Stimulated activated naive B cell treated with anti-CD40 and anti-IgM and Interleukin-4, amounts not matched to agents 10 μg/mL and 1 μg/mL and 100 μg/mL, for 72 hours (primary cell): ENCODE data around the gene EDEM1.

ENCODE experiments used
- ATAC-seq, 2 donors: fragments of 150-1000 bp; cut with Tn5 transposase; replicated peaks; 2 replicates each; pipeline ENCODE4 v1.10.0; 2021; ENCODE audit warnings: moderate library complexity in 1 of 2
- DNase-seq: peaks from one replicate; pipeline ENCODE4 v3.0.0; 2021
- H3K27ac Mint-ChIP-seq: one replicate; pipeline ENCODE4 v1.8.0; 2022; ENCODE audit warnings: mild to moderate bottlenecking, mixed read lengths
- H3K27me3 Mint-ChIP-seq, 2 donors: one replicate each; pipeline ENCODE4 v1.8.0; 2022; ENCODE audit warnings: mixed read lengths in 2 of 2
- H3K36me3 Mint-ChIP-seq, 2 donors: one replicate each; pipeline ENCODE4 v1.8.0; 2022; ENCODE audit warnings: mixed read lengths in 2 of 2, mild to moderate bottlenecking in 1 of 2
- H3K4me1 Mint-ChIP-seq, 2 donors: one replicate each; pipeline ENCODE4 v1.8.0; 2022; ENCODE audit warnings: mixed read lengths in 2 of 2, mild to moderate bottlenecking in 1 of 2
- H3K4me3 Mint-ChIP-seq, 2 donors: one replicate each; pipeline ENCODE4 v1.8.0; 2022; ENCODE audit warnings: mild to moderate bottlenecking in 2 of 2, mixed read lengths in 2 of 2, moderate library complexity in 1 of 2
- H3K9me3 Mint-ChIP-seq, 2 donors: one replicate each; pipeline ENCODE4 v1.8.0; 2022; ENCODE audit warnings: mixed read lengths in 2 of 2, mild to moderate bottlenecking in 1 of 2

Gene EDEM1

DNA sequence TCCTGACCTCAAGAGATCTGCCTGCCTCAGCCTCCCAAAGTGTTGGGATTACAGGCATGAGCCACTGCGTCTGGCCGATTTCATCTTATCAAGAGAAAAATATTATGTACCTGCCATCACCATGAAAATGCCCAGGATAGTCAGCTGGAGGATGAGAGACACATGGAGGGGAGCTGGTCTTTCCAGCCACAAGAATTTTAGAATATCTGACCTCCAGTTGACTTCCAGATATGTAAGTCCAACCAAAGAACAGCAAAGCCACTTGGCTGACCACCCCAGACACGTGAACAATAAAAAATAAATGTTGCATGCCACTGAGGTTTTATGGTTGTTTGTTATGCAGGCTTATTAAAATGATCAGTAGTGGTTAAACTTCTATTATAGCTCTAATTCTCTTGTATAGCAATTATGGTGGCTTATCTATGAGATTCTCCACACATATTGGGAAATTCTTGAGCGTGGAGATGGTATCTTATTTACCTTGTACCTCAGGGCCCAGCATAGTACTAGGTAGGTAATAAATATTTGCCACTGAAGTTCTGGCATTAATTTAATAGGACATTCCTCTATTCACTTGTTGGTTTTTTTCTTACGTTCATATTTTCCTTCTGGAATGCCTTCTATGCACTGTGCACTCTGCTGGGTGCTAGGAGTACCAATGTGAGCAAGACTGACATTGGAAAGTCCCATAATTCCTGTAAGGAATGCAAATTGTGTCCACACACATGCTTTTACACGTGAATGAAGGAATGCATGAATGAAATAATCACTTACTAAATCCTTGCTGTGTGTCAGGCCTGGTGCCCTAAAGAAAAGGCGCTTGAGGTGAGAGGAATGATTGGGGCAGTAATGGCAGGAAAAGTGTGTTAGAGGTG, 77.6 kb downstream of the EDEM1 start:
- no peak overlapping the region for H3K4me3 Mint-ChIP-seq
- no peak for DNase-seq
- ATAC-seq = no peak

DNA sequence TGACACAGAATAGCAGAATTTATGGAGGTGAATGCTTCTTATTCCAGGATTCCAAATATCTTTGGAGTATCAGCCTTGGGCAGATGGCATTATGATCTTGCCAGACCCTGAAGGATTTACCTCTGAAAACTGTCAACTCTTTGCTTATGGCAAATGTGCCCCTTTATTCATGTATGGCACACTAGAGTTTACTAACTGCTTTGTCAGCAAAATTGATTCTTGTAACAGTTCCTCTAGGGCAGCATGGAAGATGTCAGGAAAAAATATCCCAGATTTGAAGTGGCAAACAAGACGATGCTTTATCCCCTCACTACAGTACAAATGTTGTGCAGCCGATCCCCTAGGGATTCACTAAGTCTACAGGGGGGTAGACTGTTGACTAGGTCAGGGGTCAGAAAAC, 79.7 kb downstream of the EDEM1 start:
- Mint-ChIP-seq H3K27ac (no peak overlapping the region), H3K36me3 (peaks cover 5 to 15% of the 10 kb centered on the region in 2 donors), H3K4me3 (no peak overlapping the region), H3K27me3 (no peaks in the 10 kb centered on the region), H3K4me1 (peaks cover 2 to 8% of the 10 kb centered on the region in 2 donors), H3K9me3 (peaks cover 0 to 2% of the 10 kb centered on the region in 2 donors)
- DNase-seq (no peak), ATAC-seq (no peak)

More for the DNA sequence above, 77.6 kb downstream of the EDEM1 start:
- Mint-ChIP-seq H3K9me3 (peaks cover 0 to 5% of the 10 kb centered on the region in 2 donors), H3K27ac (no peak overlapping the region), H3K4me1 (peaks cover 14 to 26% of the 10 kb centered on the region in 2 donors), H3K27me3 (no peaks in the 10 kb centered on the region), H3K36me3 (peaks cover 10 to 19% of the 10 kb centered on the region in 2 donors)

DNA sequence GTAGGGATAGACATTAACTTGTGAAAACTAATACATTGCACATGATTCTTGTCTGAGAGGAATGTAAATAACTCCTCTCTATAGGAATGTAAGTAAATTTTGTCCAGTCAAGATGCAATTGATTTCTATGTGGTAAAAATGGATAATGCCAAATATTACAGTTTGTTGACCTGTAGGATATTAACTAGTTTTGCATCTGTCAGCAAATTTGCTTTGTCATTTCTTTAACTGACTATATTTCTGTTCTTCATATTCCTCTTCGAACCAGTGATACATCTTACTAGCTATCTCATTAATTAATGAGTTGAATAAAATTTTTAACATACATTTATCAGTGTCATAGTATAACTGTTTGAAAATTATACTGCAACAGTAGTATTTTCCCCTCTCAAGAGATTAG, 80.4 kb downstream of the EDEM1 start:
- ATAC-seq = no peak
- Mint-ChIP-seq H3K27me3 (no peaks in the 10 kb centered on the region), H3K9me3 (peaks cover 0 to 2% of the 10 kb centered on the region in 2 donors), H3K27ac (no peak overlapping the region), H3K36me3 (peaks cover 5 to 10% of the 10 kb centered on the region in 2 donors), H3K4me3 (no peak overlapping the region), H3K4me1 (peaks cover 2 to 8% of the 10 kb centered on the region in 2 donors)
- no peak for DNase-seq
